GOT3 (cell line): ENCODE measurements around the gene ARHGEF5.
"Not testable (repeated sequence)": the region's sequence is repeated elsewhere in the genome, so short reads cannot be mapped to it uniquely, and the experiment has no call there.

ENCODE experiments used
- DNase-seq: peaks from one replicate; lab custom pipeline; 2025; ENCODE audit warnings: mixed read lengths; lab: John Stamatoyannopoulos, UW

ARHGEF5 gene

DNA sequence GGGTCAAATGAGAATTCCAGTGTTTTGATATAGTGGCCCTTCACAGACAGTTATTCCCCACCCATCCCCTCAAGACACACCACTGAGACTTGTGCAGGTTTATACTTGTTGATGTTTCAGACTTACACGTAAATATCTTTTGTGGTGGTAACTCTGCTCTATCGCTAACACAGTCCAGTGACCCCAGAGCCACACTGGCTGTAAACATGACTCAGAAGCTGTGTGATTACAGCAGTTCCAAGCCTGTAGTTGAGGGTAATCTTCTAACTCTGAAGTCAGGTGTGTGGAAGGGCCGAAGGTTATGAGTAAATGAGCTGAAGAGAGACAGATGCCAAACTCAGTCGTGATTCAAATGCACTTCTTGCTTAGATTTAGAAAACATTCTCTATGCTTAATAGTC is 28.9 kb downstream of the ARHGEF5 start:
- DNase-seq: no peak

DNA sequence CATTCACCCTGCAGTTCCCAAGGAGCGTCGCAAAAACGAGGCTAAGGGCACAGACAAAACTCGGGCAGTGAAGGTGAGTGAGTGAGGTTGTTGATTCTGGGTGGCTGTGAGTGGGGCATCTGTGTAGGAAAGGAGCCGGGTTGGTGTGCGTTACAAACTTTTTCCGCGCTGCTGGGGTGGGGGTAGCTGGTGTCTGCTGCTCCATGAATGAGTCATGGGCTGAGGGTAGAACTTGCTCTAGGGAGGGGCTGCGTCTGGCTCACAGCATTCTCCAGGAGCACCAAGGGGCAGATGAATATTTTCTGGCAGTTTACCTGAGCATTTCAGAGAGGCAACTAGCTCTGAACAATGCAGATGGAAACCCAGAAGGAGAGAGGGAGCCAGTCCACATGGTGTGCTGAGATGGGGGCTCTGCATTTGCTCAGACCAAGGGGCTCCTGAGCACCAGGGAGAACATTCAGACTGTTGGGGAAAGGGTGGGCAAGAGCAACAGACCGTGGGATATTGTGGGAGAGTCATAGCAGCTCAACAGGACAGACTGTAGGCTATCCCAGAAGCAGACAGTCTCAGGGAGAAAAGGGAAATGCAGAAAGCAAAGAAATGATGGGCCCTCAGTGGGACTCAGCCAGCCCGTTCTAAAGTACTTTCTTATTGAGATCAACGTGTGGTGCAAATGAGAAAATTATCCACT is 29.5 kb downstream of the ARHGEF5 start:
- no peak for DNase-seq

DNA sequence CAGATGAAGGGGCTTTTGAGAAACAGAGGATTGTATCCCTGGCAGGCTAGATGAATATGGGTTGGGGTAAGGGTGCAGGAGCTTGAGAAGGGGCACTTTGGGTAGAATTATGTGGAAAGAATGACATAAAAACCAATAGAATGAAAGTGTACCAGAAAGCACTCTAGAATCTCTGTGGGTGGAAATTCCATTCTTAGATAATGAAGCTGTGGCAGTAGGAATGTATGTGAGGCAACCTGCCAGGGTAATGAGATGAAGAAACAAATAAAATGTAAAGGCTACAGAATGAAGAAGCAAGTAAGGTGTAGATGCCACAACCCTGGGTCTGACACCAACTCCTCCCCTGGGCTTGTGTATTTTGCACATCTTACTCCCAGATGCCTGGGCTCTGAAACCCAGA is 31.5 kb downstream of the ARHGEF5 start:
- no peak for DNase-seq

GRCh38 chr7:144388950-144389349 is 33.7 kb downstream of the ARHGEF5 start:
- DNase-seq: no peak

GRCh38 chr7:144390481-144390880 is 35.3 kb downstream of the ARHGEF5 start:
- DNase-seq: no peak

DNA sequence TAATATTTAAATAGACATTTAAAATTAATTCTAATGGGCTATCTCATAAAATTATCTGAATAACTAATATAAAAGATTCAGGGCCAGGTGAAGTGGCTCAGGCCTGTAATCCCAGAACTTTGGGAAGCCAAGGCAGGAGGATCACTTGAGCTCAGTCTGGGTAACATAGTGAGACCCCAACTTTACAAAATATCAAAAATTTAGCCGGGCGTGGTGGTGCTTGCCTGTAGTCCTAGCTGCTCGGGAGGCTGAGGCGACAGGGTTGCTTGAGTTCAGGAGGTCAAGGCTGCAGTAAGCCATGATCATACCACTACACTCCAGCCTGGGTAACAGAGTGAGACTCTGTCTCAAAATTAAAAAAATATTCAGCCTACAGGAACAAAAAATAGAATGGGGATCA is 35.8 kb downstream of the ARHGEF5 start:
- DNase-seq: no peak

DNA sequence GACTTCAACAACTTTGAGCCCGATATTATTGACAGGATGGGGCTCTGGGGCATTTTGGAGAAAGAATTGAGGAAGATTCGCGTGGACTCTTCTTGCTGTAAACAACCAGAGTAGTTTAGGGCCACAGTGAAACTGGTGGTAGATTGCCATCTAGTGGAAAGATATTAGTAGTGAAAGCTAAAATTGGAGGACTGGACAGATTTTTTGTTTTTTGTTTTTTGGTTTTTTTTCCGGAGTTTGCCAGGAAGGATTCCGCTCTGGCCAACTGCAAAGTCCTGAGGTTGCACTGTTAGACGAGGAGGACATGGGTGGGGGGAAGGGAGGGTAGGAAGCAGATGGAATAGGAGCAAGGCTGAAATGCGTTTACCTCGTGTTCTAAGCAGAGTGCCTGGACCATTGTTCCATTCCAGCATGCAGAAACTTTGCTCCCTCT is 36.6 kb downstream of the ARHGEF5 start:
- DNase-seq: no peak

GRCh38 chr7:144397086-144397485 is 41.9 kb downstream of the ARHGEF5 start:
- DNase-seq: no peak

DNA sequence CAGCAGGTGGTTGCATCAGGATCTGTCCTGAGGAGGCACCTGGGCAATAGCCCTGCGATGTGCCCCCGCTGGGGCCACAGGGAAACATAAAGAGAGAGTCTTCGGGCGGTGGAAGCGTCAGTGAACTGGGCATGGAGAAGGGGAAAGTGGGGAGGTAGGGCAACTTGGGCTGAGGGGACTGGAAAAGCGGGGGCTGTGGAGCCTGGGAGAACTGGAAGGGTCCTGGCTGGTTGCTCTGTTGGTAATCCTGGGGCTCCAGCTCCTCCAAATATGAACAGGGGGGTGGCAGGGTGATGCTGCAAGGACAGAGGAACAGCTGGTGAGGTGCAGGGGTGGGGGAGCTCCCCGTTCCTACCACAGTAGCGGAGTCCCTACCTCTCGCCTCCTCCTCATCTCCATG is 43.1 kb downstream of the ARHGEF5 start:
- DNase-seq: no peak

- no peak for DNase-seq
Measured at GRCh38 chr7:144398911-144399310, 43.7 kb downstream of the ARHGEF5 start.

DNA sequence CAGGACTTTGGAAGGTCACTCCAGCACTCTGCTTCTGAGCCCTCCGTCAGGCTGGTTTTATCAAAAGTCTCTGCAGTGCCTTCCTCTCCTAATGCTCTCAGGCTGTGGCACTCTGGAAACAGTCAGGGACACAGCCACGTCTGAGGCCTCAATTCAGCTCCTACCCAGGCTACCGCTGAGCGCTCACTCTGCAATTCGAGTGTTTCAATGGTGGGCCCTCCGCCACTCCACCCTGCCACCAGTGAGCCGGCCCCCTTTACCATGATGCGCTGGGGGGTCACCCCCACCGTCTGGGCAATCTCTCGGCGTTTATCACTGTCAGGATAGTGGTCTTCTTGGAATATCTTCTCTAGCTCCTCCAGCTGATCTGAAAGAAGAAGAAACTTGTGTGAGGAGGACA is 44.7 kb downstream of the ARHGEF5 start:
- no peak for DNase-seq

DNA sequence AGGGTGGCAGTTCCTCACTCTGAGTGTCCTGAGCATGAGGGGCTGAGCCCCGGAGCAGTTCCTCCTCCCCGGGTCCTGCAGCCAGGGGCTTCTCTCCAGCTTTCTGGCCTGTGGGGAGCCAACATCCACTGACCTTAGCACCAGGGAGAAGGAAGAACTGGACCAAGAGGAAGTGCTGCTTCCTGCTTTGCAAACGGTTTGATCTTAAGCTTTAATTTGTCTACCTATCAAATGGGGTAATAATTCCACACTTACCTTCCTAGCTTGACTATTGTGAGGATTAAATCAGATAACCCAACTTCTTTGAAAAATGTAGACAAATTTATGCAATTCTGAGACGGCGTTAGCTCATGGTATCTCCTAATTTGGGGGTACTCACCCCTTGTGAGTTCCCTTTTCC is 46.3 kb downstream of the ARHGEF5 start:
- DNase-seq: no peak

GRCh38 chr7:144403102-144403501 is 47.9 kb downstream of the ARHGEF5 start:
- DNase-seq: no peak

- no peak for DNase-seq
Measured at GRCh38 chr7:144403649-144404061, 48.5 kb downstream of the ARHGEF5 start, which contains the start of gene NOBOX. NOBOX (minus strand) TSS chr7:144403693.

DNA sequence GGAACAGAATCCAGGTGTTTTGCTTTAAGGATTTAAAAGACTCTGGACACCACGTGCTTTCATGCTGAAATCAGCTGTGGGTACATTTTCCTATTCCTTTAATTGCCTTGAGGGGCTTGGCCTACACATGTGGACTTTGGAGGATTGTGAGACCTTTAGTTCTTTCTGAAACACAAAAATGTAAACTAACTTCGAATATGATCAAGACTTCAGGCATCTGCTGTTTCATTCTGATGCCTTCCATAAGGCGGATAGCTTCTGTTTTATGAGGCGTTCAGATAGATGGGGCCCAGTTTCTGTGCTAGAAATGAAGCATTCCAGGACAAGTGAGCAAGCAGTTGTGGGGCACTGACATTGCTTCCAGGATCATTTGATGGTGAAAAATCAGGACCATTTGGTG is 49.7 kb downstream of the ARHGEF5 start:
- no peak for DNase-seq

DNA sequence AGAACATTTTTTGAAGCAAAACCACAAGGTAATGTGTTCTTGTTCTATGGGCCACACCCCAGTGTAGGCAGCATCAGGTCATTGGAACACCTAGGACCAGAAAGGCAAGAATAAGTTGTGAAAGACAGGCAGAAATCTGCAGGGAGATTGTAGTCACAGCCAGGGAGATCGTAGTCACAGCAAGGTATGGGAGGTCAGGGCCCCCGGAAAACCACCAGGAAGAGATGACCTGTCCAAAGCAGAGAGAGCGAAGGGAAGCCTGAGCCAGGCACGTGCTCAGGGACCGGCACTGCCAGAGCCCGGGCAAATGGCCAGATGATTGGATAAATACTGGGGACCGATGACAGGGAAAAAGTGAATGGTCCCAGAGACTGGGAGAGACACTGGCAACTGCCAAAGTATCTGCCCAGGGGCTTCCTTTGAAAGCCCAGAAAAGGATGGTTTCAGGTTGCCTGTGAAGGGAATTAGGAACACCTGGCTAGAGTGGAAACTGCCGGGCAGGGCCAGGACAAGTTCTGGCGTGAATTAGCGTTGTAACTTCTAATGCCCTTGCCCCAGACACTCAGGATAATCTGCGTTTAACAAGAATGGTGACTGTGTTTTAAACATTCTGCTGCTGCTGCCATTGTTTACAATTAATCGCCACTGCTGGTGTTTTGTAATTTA is 52.2 kb downstream of the ARHGEF5 start:
- no peak for DNase-seq

- no peak for DNase-seq
Measured at GRCh38 chr7:144408121-144408520, 52.9 kb downstream of the ARHGEF5 start.

GRCh38 chr7:144410441-144410840 is 55.2 kb downstream of the ARHGEF5 start:
- no peak for DNase-seq

- DNase-seq: no peak
Measured at GRCh38 chr7:144414815-144415214, 59.6 kb downstream of the ARHGEF5 start.

GRCh38 chr7:144415858-144416257 is 60.7 kb downstream of the ARHGEF5 start:
- no peak for DNase-seq

- DNase-seq: no peak
Measured at GRCh38 chr7:144416341-144416740, 61.1 kb downstream of the ARHGEF5 start.

- not testable (repeated sequence) for DNase-seq
Measured at GRCh38 chr7:144418931-144419330, 63.7 kb downstream of the ARHGEF5 start.

- DNase-seq: not testable (repeated sequence)
Measured at GRCh38 chr7:144427539-144427938, 72.3 kb downstream of the ARHGEF5 start.

GRCh38 chr7:144428431-144428830 is 73.2 kb downstream of the ARHGEF5 start:
- DNase-seq: no peak
